Thoracic aorta (tissue), 2 donors: Measurements from ENCODE around the gene TBL1Y. TPM values are rescaled to one million over a fixed set of nuclear protein-coding genes. Genes with fewer than 3 reads are reported as not detected.

Source experiments
- ATAC-seq: fragments of 150-250 bp; one replicate; pipeline ENCODE4 v1.8.0; 2017; ENCODE audit warnings: low read depth; ENCODE audit not compliant: insufficient number of reproducible peaks, low FRiP score
- DNase-seq: peaks from one replicate; pipeline ENCODE4 v3.0.0-alpha.2; 2020; ENCODE audit warnings: low spot score
- H3K27ac ChIP-seq, 2 donors: fragments of 200-600 bp; sonication (generic); 1 replicate in 1 of 2; 2 replicates in 1 of 2; pipeline ENCODE4 v1.5.1; 2016; ENCODE audit warnings: mild to moderate bottlenecking in 2 of 2, moderate library complexity in 2 of 2
- H3K27me3 ChIP-seq: fragments of 200-600 bp; sonication (generic); replicated peaks from 2 replicates; pipeline ENCODE4 v1.6.0; 2016; ENCODE audit warnings: mild to moderate bottlenecking; ENCODE audit not compliant: insufficient read depth
- H3K36me3 ChIP-seq: fragments of 200-600 bp; sonication (generic); one replicate; pipeline ENCODE4 v1.5.1; 2016
- H3K4me1 ChIP-seq, 2 donors: fragments of 200-600 bp; sonication (generic); 1 replicate in 1 of 2; 2 replicates in 1 of 2; pipeline versions ENCODE4 v1.5.1 to v1.6.0; 2016; ENCODE audit warnings: low read depth in 2 of 2, mild to moderate bottlenecking in 1 of 2; ENCODE audit not compliant: control insufficient read depth in 1 of 2
- H3K4me3 ChIP-seq: fragments of 200-600 bp; sonication (generic); 2 replicates; pipeline ENCODE4 v1.5.1; 2016; ENCODE audit warnings: mild to moderate bottlenecking
- H3K9me3 ChIP-seq: fragments of 200-600 bp; sonication (generic); 2 replicates; pipeline ENCODE4 v1.5.1; 2016
- total RNA-seq, 2 donors: library from RNA; depleted of rRNA; stranded (reverse); fragments of >200 nt; gene quantifications; one replicate each; pipeline versions ENCODE4 v1.1.0 to v1.2.3, GENCODE V29; 2016
- TF ChIP-seq, protein P1 (sequence below): fragments of 200-600 bp; sonication (generic); IDR thresholded peaks from one replicate; pipeline ENCODE4 v1.5.1; 2019; ENCODE audit warnings: antibody characterized with exemption

The TBL1Y gene
- total RNA-seq, 2 donors from 2014 or later: 0.27 to 0.28 TPM

DNA sequence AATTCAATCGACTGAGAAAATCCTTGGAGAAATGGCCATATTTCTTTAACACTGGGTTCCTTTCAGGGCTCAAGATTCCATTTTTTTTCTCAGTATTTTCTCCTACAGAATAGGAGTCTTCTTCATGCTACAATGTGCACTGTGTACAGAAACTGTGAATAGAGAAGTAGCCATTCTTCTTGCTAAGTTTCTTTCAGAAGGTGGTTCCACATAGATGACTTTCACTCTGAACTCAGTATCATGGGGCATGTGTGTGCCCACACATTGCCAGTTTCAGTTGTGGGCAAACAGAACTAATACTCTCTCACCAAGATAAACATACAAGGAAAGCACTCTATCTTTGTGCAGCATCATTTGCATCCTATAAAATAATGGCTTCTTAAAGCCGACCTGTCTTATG is 89.4 kb downstream of the TBL1Y start:
- Histone ChIP-seq H3K36me3 (no peaks in the 10 kb centered on the region), H3K4me3 (no peak overlapping the region), H3K27me3 (no peaks in the 10 kb centered on the region), H3K9me3 (no peaks in the 10 kb centered on the region), H3K4me1 (peaks cover 0 to 11% of the 10 kb centered on the region in 2 donors), H3K27ac (no peak overlapping the region)
- TF ChIP-seq, protein P1, sequence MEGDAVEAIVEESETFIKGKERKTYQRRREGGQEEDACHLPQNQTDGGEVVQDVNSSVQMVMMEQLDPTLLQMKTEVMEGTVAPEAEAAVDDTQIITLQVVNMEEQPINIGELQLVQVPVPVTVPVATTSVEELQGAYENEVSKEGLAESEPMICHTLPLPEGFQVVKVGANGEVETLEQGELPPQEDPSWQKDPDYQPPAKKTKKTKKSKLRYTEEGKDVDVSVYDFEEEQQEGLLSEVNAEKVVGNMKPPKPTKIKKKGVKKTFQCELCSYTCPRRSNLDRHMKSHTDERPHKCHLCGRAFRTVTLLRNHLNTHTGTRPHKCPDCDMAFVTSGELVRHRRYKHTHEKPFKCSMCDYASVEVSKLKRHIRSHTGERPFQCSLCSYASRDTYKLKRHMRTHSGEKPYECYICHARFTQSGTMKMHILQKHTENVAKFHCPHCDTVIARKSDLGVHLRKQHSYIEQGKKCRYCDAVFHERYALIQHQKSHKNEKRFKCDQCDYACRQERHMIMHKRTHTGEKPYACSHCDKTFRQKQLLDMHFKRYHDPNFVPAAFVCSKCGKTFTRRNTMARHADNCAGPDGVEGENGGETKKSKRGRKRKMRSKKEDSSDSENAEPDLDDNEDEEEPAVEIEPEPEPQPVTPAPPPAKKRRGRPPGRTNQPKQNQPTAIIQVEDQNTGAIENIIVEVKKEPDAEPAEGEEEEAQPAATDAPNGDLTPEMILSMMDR: no peak
- DNase-seq (no peak), ATAC-seq (no peak)

DNA sequence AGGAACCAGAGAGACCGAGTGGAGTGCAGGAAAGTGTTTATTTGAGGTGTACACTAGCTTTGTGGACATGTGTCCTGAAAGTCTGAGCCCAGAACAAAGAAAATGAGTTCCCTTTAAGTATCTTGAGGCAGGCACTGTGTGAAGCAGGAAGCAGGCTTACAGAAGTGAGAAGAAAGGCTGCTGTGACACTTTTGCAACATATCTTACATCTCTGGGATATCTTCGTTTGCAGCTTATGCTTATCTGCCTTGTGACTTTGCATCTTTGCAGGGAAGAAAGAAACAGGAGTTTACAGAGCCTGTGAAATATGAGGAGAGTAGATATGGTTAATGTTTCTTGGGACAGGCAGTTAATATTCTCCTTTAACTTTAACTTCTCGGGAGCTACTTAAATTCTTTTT is 92.1 kb downstream of the TBL1Y start:
- Histone ChIP-seq H3K4me3 (no peak overlapping the region), H3K27me3 (no peaks in the 10 kb centered on the region), H3K27ac (no peak overlapping the region), H3K36me3 (no peaks in the 10 kb centered on the region), H3K9me3 (no peaks in the 10 kb centered on the region), H3K4me1 (no peaks in the 10 kb centered on the region)
- TF ChIP-seq, protein P1: no peak
- no peak for DNase-seq
- ATAC-seq: no peak

DNA sequence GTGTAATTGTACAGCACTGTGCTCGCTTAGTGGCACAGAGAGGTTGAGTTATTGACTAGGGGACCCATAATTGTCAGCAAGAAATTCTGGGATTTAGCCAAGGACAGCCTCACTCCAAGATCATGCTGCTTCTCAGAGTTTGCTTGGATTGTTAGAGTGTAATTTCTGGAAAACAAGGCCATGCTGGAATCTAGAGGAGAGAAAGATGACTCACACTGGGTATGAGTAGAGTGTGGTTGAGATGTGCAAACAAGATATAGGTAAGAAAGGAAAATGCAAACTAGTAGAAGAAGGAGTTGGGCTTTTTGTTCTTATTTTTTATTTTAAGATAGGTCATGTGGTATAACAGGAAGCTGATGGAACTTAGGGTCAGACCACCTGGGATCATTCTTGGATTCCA is 97.4 kb downstream of the TBL1Y start:
- TF ChIP-seq, protein P1: no peak
- no peak for ATAC-seq
- no peaks in the 10 kb centered on the region for H3K4me1 ChIP-seq
- no peak overlapping the region for H3K4me3 ChIP-seq
- DNase-seq: no peak
- H3K27ac ChIP-seq: no peak overlapping the region
- no peaks in the 10 kb centered on the region for H3K9me3 ChIP-seq
- H3K36me3 ChIP-seq: no peaks in the 10 kb centered on the region
- no peaks in the 10 kb centered on the region for H3K27me3 ChIP-seq

DNA sequence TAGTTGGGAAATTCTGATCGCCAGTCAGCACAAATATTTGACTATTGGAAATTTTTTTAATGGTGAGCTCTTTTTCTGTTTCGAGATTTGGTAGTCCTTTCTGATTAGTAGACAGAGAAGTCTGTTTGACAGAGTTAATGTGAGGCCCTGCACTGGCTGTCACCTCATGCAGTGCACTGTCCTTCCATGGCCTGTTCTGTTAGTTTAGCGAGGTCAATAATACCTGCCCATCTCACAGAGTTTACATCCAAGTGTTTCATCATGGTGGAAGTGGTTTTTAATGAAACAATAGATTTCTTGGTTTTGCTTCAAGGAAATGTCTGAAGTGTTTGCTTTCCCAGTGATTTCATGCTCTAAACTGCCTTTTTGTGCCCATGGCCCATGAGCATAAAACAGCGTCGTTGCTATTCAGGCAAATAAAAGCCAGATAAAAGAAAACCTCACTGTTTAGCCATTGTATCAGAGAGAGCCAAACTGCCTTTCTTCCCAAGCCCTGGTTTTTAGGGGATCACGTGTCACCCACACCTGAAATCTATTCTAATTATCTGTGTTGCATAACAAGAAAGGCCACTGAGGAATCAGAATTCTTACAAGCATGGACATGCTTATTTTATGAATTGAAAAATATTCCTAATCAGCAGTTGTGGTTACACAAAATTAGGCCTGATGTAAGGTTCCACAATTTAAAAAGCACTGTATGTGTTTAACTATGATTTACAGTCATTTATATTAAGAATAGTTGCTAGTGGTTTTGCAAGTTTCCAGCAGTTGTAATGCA is 98.3 kb downstream of the TBL1Y start:
- H3K27ac ChIP-seq: no peak overlapping the region
- ATAC-seq (no peak), DNase-seq (no peak)
- no peaks in the 10 kb centered on the region for H3K4me1 ChIP-seq
- H3K27me3 ChIP-seq: no peaks in the 10 kb centered on the region
- H3K36me3 ChIP-seq: no peaks in the 10 kb centered on the region
- no peak overlapping the region for H3K4me3 ChIP-seq
- H3K9me3 ChIP-seq: no peaks in the 10 kb centered on the region
- TF ChIP-seq, protein P1: no peak

DNA sequence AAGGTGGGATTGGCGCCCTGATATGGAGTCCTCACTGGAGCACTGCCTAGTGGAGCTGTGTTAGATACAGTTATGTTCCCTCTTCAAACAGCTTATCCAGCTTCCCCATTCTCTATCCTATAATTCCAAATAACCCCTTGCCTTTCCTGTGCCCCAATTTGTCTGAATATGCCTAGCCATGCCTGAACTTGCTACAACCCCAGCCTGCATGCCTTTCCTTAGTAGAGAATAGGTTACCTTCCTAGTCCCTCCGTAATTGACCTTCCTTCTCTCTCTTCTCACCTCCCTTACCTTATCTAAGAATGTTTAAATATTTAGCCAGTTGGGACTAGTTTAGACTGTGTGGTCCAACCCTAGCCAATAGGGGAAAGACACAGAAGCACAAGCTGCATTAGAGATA is 102.6 kb downstream of the TBL1Y start:
- Histone ChIP-seq H3K4me1 (no peaks in the 10 kb centered on the region), H3K27ac (no peak overlapping the region), H3K4me3 (no peak overlapping the region), H3K9me3 (no peaks in the 10 kb centered on the region), H3K36me3 (no peaks in the 10 kb centered on the region), H3K27me3 (no peaks in the 10 kb centered on the region)
- no peak for ATAC-seq
- TF ChIP-seq, protein P1: no peak
- no peak for DNase-seq
